Activated B cell treated with CpG ODN at 0.5 μM for 24 hours (primary cell): Measurements from ENCODE around the gene TSC22D3. TPM values are rescaled to one million over a fixed set of nuclear protein-coding genes. Genes with fewer than 3 reads are reported as not detected.

Source experiments
- ATAC-seq: fragments of 200-7000 bp; cut with Tn5 transposase; one replicate; pipeline ENCODE4 v1.10.0; 2021; ENCODE audit warnings: low read depth, mild to moderate bottlenecking, moderate library complexity
- CTCF ChIA-PET: fragments of 350-600 bp; sonication (Branson Sonifier 250); formaldehyde crosslinking; loops from one replicate; lab custom pipeline; 2021; ENCODE audit warnings: antibody characterized with exemption; lab: Charles Lee
- POLR2A ChIA-PET: fragments of 350-600 bp; sonication (Branson Sonifier 250); formaldehyde crosslinking; loops from one replicate; lab custom pipeline; 2021; ENCODE audit warnings: antibody characterized with exemption; lab: Charles Lee
- DNase-seq: peaks from one replicate; pipeline ENCODE4 v3.0.0; 2022
- H3K27ac Mint-ChIP-seq: one replicate; pipeline ENCODE4 v1.8.0; 2020; ENCODE audit warnings: mixed read lengths
- H3K27me3 Mint-ChIP-seq: one replicate; pipeline ENCODE4 v1.8.0; 2021; ENCODE audit warnings: mixed read lengths
- H3K36me3 Mint-ChIP-seq: one replicate; pipeline ENCODE4 v1.8.0; 2021; ENCODE audit warnings: low read depth, mixed read lengths
- H3K4me1 Mint-ChIP-seq: one replicate; pipeline ENCODE4 v1.8.0; 2021; ENCODE audit warnings: mixed read lengths
- H3K4me3 Mint-ChIP-seq: one replicate; pipeline ENCODE4 v1.8.0; 2020; ENCODE audit warnings: mild to moderate bottlenecking, mixed read lengths
- H3K9me3 Mint-ChIP-seq: one replicate; pipeline ENCODE4 v1.8.0; 2020; ENCODE audit warnings: mixed read lengths
- CTCF ChIP-seq: fragments of 200-600 bp; IDR thresholded peaks from one replicate; pipeline ENCODE4 v1.8.0; 2022; ENCODE audit warnings: antibody characterized with exemption, mild to moderate bottlenecking
- intact Hi-C: fragments of 100-400 bp; cut with micrococcal nuclease; formaldehyde crosslinking; loops from one replicate; pipeline ENCODE4 v1.15.1; 2024
- total RNA-seq: library from RNA; stranded (reverse); gene quantifications from 2 replicates; pipeline ENCODE4 v1.2.3, GENCODE V29; 2022

Gene TSC22D3
- total RNA-seq, 1 donor from 2014 or later: 80.8 TPM

GRCh38 chrX:107752714-107753113 is 22.9 kb downstream of the TSC22D3 start:
- no peak overlapping the region for H3K27ac Mint-ChIP-seq
- POLR2A ChIA-PET: no interaction called here
- intact Hi-C loops: no loop called here

GRCh38 chrX:107752043-107752442 is 23.5 kb downstream of the TSC22D3 start:
- ChIA-PET POLR2A (no interaction called here), CTCF (no interaction called here)

More at GRCh38 chrX:107752714-107753113, 22.9 kb downstream of the TSC22D3 start:
- no peaks in the 10 kb centered on the region for H3K9me3 Mint-ChIP-seq
- no peaks in the 10 kb centered on the region for H3K4me1 Mint-ChIP-seq
- ATAC-seq: no peak
- TF ChIP-seq CTCF: no peak
- H3K27me3 Mint-ChIP-seq: no peaks in the 10 kb centered on the region
- DNase-seq: no peak
- H3K36me3 Mint-ChIP-seq: no peaks in the 10 kb centered on the region
- CTCF ChIA-PET: no interaction called here
- H3K4me3 Mint-ChIP-seq: no peak overlapping the region

GRCh38 chrX:107750861-107751445 is 24.6 kb downstream of the TSC22D3 start:
- ATAC-seq (no peak), DNase-seq (no peak)
- H3K27me3 Mint-ChIP-seq: no peaks in the 10 kb centered on the region
- POLR2A ChIA-PET: no interaction called here
- no peaks in the 10 kb centered on the region for H3K36me3 Mint-ChIP-seq
- H3K27ac Mint-ChIP-seq: no peak overlapping the region
- H3K9me3 Mint-ChIP-seq: no peaks in the 10 kb centered on the region
- TF ChIP-seq CTCF: no peak
- H3K4me3 Mint-ChIP-seq: no peak overlapping the region
- CTCF ChIA-PET: no interaction called here
- H3K4me1 Mint-ChIP-seq: no peaks in the 10 kb centered on the region
- intact Hi-C loops: no loop called here

More at GRCh38 chrX:107752043-107752442, 23.5 kb downstream of the TSC22D3 start:
- no peaks in the 10 kb centered on the region for H3K36me3 Mint-ChIP-seq
- H3K4me1 Mint-ChIP-seq: no peaks in the 10 kb centered on the region
- no peaks in the 10 kb centered on the region for H3K9me3 Mint-ChIP-seq
- H3K27me3 Mint-ChIP-seq: no peaks in the 10 kb centered on the region
- intact Hi-C loops: no loop called here
- no peak for DNase-seq
- H3K27ac Mint-ChIP-seq: no peak overlapping the region
- no peak for ATAC-seq
- TF ChIP-seq CTCF: no peak
- H3K4me3 Mint-ChIP-seq: no peak overlapping the region

GRCh38 chrX:107750263-107750662 is 25.3 kb downstream of the TSC22D3 start:
- H3K36me3 Mint-ChIP-seq: no peaks in the 10 kb centered on the region
- no peaks in the 10 kb centered on the region for H3K4me1 Mint-ChIP-seq
- no peak for DNase-seq
- no peak overlapping the region for H3K4me3 Mint-ChIP-seq
- intact Hi-C loops: no loop called here
- ChIA-PET CTCF (no interaction called here), POLR2A (no interaction called here)
- H3K9me3 Mint-ChIP-seq: no peaks in the 10 kb centered on the region
- no peak for TF ChIP-seq CTCF
- no peak for ATAC-seq
- H3K27ac Mint-ChIP-seq: no peak overlapping the region
- no peaks in the 10 kb centered on the region for H3K27me3 Mint-ChIP-seq

GRCh38 chrX:107748506-107748905 is 27.1 kb downstream of the TSC22D3 start:
- DNase-seq (no peak), ATAC-seq (no peak)
- no peaks in the 10 kb centered on the region for H3K9me3 Mint-ChIP-seq
- no peak for TF ChIP-seq CTCF
- CTCF ChIA-PET: no interaction called here
- H3K4me1 Mint-ChIP-seq: no peaks in the 10 kb centered on the region
- intact Hi-C loops: no loop called here
- H3K36me3 Mint-ChIP-seq: no peaks in the 10 kb centered on the region
- POLR2A ChIA-PET: no interaction called here
- H3K4me3 Mint-ChIP-seq: no peak overlapping the region
- H3K27me3 Mint-ChIP-seq: no peaks in the 10 kb centered on the region
- no peak overlapping the region for H3K27ac Mint-ChIP-seq
